HCT116 (cell line): Measurements from ENCODE around the gene GPT2. TPM values are rescaled to one million over a fixed set of nuclear protein-coding genes. Genes with fewer than 3 reads are reported as not detected.

Experiments used
- ATAC-seq: fragments of 200-7000 bp; cut with Tn5 transposase; 2 replicates; pipeline ENCODE4 v1.9.1; 2020; ENCODE audit warnings: mild to moderate bottlenecking, moderate library complexity
- BruUV-seq: library from RNA; stranded (reverse); fragments of 400-500 nt; replicated peaks from 2 replicates; lab custom pipeline; 2021; lab: Mats Ljungman, UMichigan
- CTCF ChIA-PET: fragments of 300-600 bp; sonication (Branson Sonifier 250); formaldehyde crosslinking; loops from one replicate; lab custom pipeline; 2021; ENCODE audit warnings: antibody characterized with exemption; lab: Charles Lee
- POLR2A ChIA-PET: fragments of 300-600, 350-600 bp; sonication (Branson Sonifier 250); formaldehyde crosslinking; loops from one replicate; lab custom pipeline; 2021; ENCODE audit warnings: antibody characterized with exemption; lab: Charles Lee
- RAD21 ChIA-PET, 2 experiments: fragments of 300-600 bp; sonication (Branson Sonifier 250); formaldehyde crosslinking; loops; one replicate each; lab custom pipeline; 2023; ENCODE audit warnings: low total read pairs in 2 of 2; ENCODE audit not compliant: uncharacterized antibody in 2 of 2, unreplicated experiment in 2 of 2, low non-redundant PET in 1 of 2; lab: Charles Lee
- DNase-seq: peaks from one replicate; pipeline ENCODE4 v3.0.0-alpha.2; 2010; ENCODE audit warnings: low read depth, low spot score
- H2AFZ ChIP-seq: fragments of 200-600 bp; shearing (Covaris generic), sonication (generic); 2 replicates; pipeline ENCODE4 v1.6.1; 2017; ENCODE audit warnings: low read depth, mixed run types, mixed read lengths, antibody characterized with exemption, low read length; ENCODE audit not compliant: poor library complexity, severe bottlenecking
- H3K27ac ChIP-seq: 2 replicates; pipeline ENCODE4 v1.5.1; 2012; ENCODE audit warnings: low read depth, low read length
- H3K27me3 ChIP-seq: fragments of 200-600 bp; sonication (generic); 2 replicates; pipeline ENCODE4 v1.6.1; 2016; ENCODE audit warnings: mixed run types, low read length, mixed read lengths; ENCODE audit not compliant: insufficient read depth
- H3K36me3 ChIP-seq, 2 experiments: fragments of 200-500 bp in 1 of 2; fragments of 200-600 bp in 1 of 2; sonication (Bioruptor generic) in 1 of 2; sonication (generic) in 1 of 2; 2 replicates each; pipeline versions ENCODE4 v1.5.1 to v1.6.1; 2014 to 2016; ENCODE audit warnings: low read length in 2 of 2, inconsistent platforms in 1 of 2, mixed read lengths in 1 of 2, mixed run types in 1 of 2; ENCODE audit not compliant: insufficient read depth in 2 of 2, control insufficient read depth in 1 of 2
- H3K4me1 ChIP-seq, 2 experiments: fragments of 200-600 bp in 1 of 2; sonication (generic) in 1 of 2; 2 replicates each; pipeline versions ENCODE4 v1.5.1 to v1.6.1; 2012 to 2017; ENCODE audit warnings: low read length in 2 of 2, inconsistent platforms in 1 of 2, mild to moderate bottlenecking in 1 of 2, mixed read lengths in 1 of 2, mixed run types in 1 of 2, moderate library complexity in 1 of 2; ENCODE audit not compliant: insufficient read depth in 2 of 2, control insufficient read depth in 1 of 2
- H3K4me2 ChIP-seq: fragments of 200-600 bp; sonication (generic); 2 replicates; pipeline ENCODE4 v1.6.1; 2017; ENCODE audit warnings: mixed run types, low read length, mixed read lengths
- H3K4me3 ChIP-seq, 2 experiments: fragments of 200-600 bp in 1 of 2; sonication (generic) in 1 of 2; replicated peaks in 1 of 2; 2 replicates each; pipeline ENCODE4 v1.5.1; 2011 to 2016; ENCODE audit warnings: low read length in 2 of 2, control low read depth in 1 of 2, low read depth in 1 of 2, mild to moderate bottlenecking in 1 of 2, mixed read lengths in 1 of 2, mixed run types in 1 of 2
- H3K79me2 ChIP-seq: fragments of 200-600 bp; sonication (generic); 2 replicates; pipeline ENCODE4 v1.6.1; 2017; ENCODE audit warnings: mild to moderate bottlenecking, mixed run types, low read length, moderate library complexity, mixed read lengths; ENCODE audit not compliant: insufficient read depth
- H3K9ac ChIP-seq: fragments of 200-600 bp; sonication (generic); 2 replicates; pipeline ENCODE4 v1.6.1; 2016; ENCODE audit warnings: low read length, mixed read lengths
- H3K9me2 ChIP-seq: fragments of 200-600 bp; sonication (generic), shearing (Covaris generic); 2 replicates; pipeline ENCODE4 v1.6.1; 2017; ENCODE audit warnings: mixed run types, mild to moderate bottlenecking, moderate library complexity; ENCODE audit not compliant: insufficient read depth
- H3K9me3 ChIP-seq, 2 experiments: fragments of 200-500 bp in 1 of 2; fragments of 200-600 bp in 1 of 2; sonication (Bioruptor generic) in 1 of 2; sonication (generic) in 1 of 2; 2 replicates each; pipeline ENCODE4 v1.6.1; 2014 to 2017; ENCODE audit warnings: low read length in 2 of 2, mixed read lengths in 2 of 2, inconsistent platforms in 1 of 2, low read depth in 1 of 2, mild to moderate bottlenecking in 1 of 2, mixed run types in 1 of 2, moderate library complexity in 1 of 2; ENCODE audit not compliant: control insufficient read depth in 1 of 2, insufficient read depth in 1 of 2
- H4K20me1 ChIP-seq: fragments of 200-600 bp; sonication (generic), shearing (Covaris generic); 2 replicates; pipeline ENCODE4 v1.6.1; 2017; ENCODE audit warnings: mixed run types, mild to moderate bottlenecking, moderate library complexity; ENCODE audit not compliant: insufficient read depth
- ATF3 ChIP-seq: IDR thresholded peaks from 2 replicates; pipeline ENCODE4 v1.6.1; 2012
- CBX3 ChIP-seq: IDR thresholded peaks from 2 replicates; pipeline ENCODE4 v1.6.1; 2012; ENCODE audit warnings: low read depth
- CTCF ChIP-seq, 3 experiments: fragments of 200-600 bp in 1 of 3; sonication (generic) in 1 of 3; IDR thresholded peaks in 2 of 3; conservative IDR thresholded peaks in 1 of 3; 2 replicates each; pipeline ENCODE4 v1.5.1; 2012 to 2017; ENCODE audit warnings: low read depth in 2 of 3, low read length in 2 of 3, antibody characterized with exemption in 1 of 3, borderline replicate concordance in 1 of 3, control low read depth in 1 of 3, mild to moderate bottlenecking in 1 of 3, mixed read lengths in 1 of 3, mixed run types in 1 of 3, moderate library complexity in 1 of 3; ENCODE audit not compliant: insufficient read depth in 1 of 3
- EGR1 ChIP-seq: IDR thresholded peaks from 2 replicates; pipeline ENCODE4 v1.6.1; 2012; ENCODE audit warnings: low read depth
- EZH2 ChIP-seq: fragments of 200-600 bp; sonication (generic); IDR thresholded peaks from 2 replicates; pipeline ENCODE4 v1.6.1; 2017; ENCODE audit warnings: antibody characterized with exemption, mixed run types
- EZH2phosphoT487 ChIP-seq: fragments of 200-600 bp; IDR thresholded peaks from 2 replicates; pipeline ENCODE4 v1.6.1; 2018; ENCODE audit warnings: antibody characterized with exemption, borderline replicate concordance
- FOSL1 ChIP-seq: IDR thresholded peaks from 2 replicates; pipeline ENCODE4 v1.6.1; 2012; ENCODE audit warnings: low read depth
- JUND ChIP-seq: IDR thresholded peaks from 2 replicates; pipeline ENCODE4 v1.6.1; 2012
- POLR2A ChIP-seq: IDR thresholded peaks from 2 replicates; pipeline ENCODE4 v1.7.0; 2011; ENCODE audit warnings: borderline replicate concordance; ENCODE audit not compliant: insufficient read depth, insufficient read length; ENCODE audit errors: extremely low read depth
- REST ChIP-seq: IDR thresholded peaks from 2 replicates; pipeline ENCODE4 v1.6.1; 2012; ENCODE audit warnings: low read depth
- SP1 ChIP-seq: IDR thresholded peaks from 2 replicates; pipeline ENCODE4 v1.6.1; 2012; ENCODE audit warnings: low read depth
- SRF ChIP-seq: IDR thresholded peaks from 2 replicates; pipeline ENCODE4 v1.6.1; 2012; ENCODE audit warnings: low read depth
- TCF7L2 ChIP-seq: IDR thresholded peaks from 2 replicates; pipeline ENCODE4 v1.7.0; 2011; ENCODE audit warnings: borderline replicate concordance, inconsistent platforms; ENCODE audit not compliant: insufficient read depth, insufficient read length; ENCODE audit errors: extremely low read depth
- YY1 ChIP-seq: IDR thresholded peaks from 2 replicates; pipeline ENCODE4 v1.6.1; 2011; ENCODE audit warnings: low read length, low read depth, moderate library complexity, mild to moderate bottlenecking; ENCODE audit not compliant: insufficient replicate concordance; ENCODE audit errors: extremely low read depth
- ZFX ChIP-seq: fragments of 450-650 bp; IDR thresholded peaks from 2 replicates; pipeline ENCODE4 v1.6.1; 2017
- ZNF274 ChIP-seq: fragments of 200-500 bp; sonication (Bioruptor generic); IDR thresholded peaks from 2 replicates; pipeline ENCODE4 v1.6.1; 2014; ENCODE audit warnings: mild to moderate bottlenecking, low read depth, low read length, inconsistent platforms
- intact Hi-C: fragments of 100-400 bp; cut with micrococcal nuclease; formaldehyde crosslinking; loops from 2 replicates; pipeline ENCODE4 v1.10.0; 2022
- total RNA-seq: library from RNA; stranded (reverse); gene quantifications from one replicate; pipeline ENCODE4 v1.2.1, GENCODE V29; 2021; ENCODE audit not compliant: unreplicated experiment

Gene GPT2
- total RNA-seq, 1 experiment from 2014 or later, result 50.6 TPM

- no peaks in the 10 kb centered on the region for H3K79me2 ChIP-seq
- DNase-seq, result no peak
- no peak overlapping the region for H3K4me3 ChIP-seq
- TF ChIP-seq CTCF (IDR thresholded peaks at IDR 0.05 in 2 of 3, conservative IDR thresholded peaks at IDR 0.05 in 1 of 3; ENCODE audit: borderline replicate concordance in 1 of 3, insufficient read depth in 1 of 3, low read depth in 2 of 3, low read length in 2 of 3), result no peak
- no peak for TF ChIP-seq ZNF274
- TF ChIP-seq SRF, result no peak
- TF ChIP-seq REST, result no peak
- TF ChIP-seq FOSL1, result no peak
- no peak for TF ChIP-seq YY1
- TF ChIP-seq CBX3, result no peak
- TF ChIP-seq JUND, result no peak
- no peak for TF ChIP-seq EZH2phosphoT487
- no peak for TF ChIP-seq ATF3
- TF ChIP-seq ZFX, result no peak
- TF ChIP-seq SP1, result no peak
- no peak for TF ChIP-seq EZH2
- TF ChIP-seq TCF7L2, result no peak
- no peak for TF ChIP-seq POLR2A
- TF ChIP-seq EGR1, result no peak
- no peak overlapping the region for H3K4me2 ChIP-seq
- intact Hi-C loops, result loop anchor here (10.0 kb wide), 1 partner anchor 1313 kb away; no protein-coding TSS in a partner anchor
- ChIA-PET POLR2A (no interaction called here), RAD21 (no interaction called here), CTCF (interaction anchor here (0.5 to 3.2 kb wide), 4 partner anchors 57 to 186 kb away, joined by 3 to 62 read pairs (median 26); no protein-coding TSS in a partner anchor)
- ATAC-seq, result no peak
- no peaks in the 10 kb centered on the region for H3K27me3 ChIP-seq
- no TSS peak for BruUV-seq
- H2AFZ ChIP-seq, result no peak overlapping the region
- no peaks in the 10 kb centered on the region for H3K36me3 ChIP-seq
- no peaks in the 10 kb centered on the region for H3K9me2 ChIP-seq
- no peak overlapping the region for H3K9ac ChIP-seq
- H3K27ac ChIP-seq, result no peak overlapping the region
- no peaks in the 10 kb centered on the region for H4K20me1 ChIP-seq
- no peaks in the 10 kb centered on the region for H3K4me1 ChIP-seq
- no peaks in the 10 kb centered on the region for H3K9me3 ChIP-seq
These were observed 32.0 kb upstream of the GPT2 start for GRCh38 chr16:46852130-46852529.
